HFF-Myc (cell line): Measurements from ENCODE around the gene MAN2A1.
"Not testable (repeated sequence)": the region's sequence is repeated elsewhere in the genome, so short reads cannot be mapped to it uniquely, and the experiment has no call there.

Experiments
- DNase-seq: peaks from one replicate; pipeline ENCODE4 v3.0.0-alpha.2; 2011; ENCODE audit warnings: low read depth; ENCODE audit errors: extremely low read depth
- H3K4me3 ChIP-seq: replicated peaks from 2 replicates; pipeline ENCODE4 v1.5.1; 2011; ENCODE audit warnings: low read depth, mild to moderate bottlenecking, control low read depth, low read length
- TF ChIP-seq, protein P1 (sequence below): IDR thresholded peaks from 2 replicates; pipeline ENCODE4 v1.5.1; 2012; ENCODE audit warnings: mild to moderate bottlenecking, low read depth, low read length, control low read depth; ENCODE audit errors: missing control alignments

The MAN2A1 gene

GRCh38 chr5:109888989-109889388 lies 199.3 kb downstream of the MAN2A1 start:
- TF ChIP-seq, protein P1, sequence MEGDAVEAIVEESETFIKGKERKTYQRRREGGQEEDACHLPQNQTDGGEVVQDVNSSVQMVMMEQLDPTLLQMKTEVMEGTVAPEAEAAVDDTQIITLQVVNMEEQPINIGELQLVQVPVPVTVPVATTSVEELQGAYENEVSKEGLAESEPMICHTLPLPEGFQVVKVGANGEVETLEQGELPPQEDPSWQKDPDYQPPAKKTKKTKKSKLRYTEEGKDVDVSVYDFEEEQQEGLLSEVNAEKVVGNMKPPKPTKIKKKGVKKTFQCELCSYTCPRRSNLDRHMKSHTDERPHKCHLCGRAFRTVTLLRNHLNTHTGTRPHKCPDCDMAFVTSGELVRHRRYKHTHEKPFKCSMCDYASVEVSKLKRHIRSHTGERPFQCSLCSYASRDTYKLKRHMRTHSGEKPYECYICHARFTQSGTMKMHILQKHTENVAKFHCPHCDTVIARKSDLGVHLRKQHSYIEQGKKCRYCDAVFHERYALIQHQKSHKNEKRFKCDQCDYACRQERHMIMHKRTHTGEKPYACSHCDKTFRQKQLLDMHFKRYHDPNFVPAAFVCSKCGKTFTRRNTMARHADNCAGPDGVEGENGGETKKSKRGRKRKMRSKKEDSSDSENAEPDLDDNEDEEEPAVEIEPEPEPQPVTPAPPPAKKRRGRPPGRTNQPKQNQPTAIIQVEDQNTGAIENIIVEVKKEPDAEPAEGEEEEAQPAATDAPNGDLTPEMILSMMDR: no peak
- no peak overlapping the region for H3K4me3 ChIP-seq
- no peak for DNase-seq

- not testable (repeated sequence) for H3K4me3 ChIP-seq, DNase-seq
Observed at GRCh38 chr5:109893271-109893670, 203.5 kb downstream of the MAN2A1 start.

DNA sequence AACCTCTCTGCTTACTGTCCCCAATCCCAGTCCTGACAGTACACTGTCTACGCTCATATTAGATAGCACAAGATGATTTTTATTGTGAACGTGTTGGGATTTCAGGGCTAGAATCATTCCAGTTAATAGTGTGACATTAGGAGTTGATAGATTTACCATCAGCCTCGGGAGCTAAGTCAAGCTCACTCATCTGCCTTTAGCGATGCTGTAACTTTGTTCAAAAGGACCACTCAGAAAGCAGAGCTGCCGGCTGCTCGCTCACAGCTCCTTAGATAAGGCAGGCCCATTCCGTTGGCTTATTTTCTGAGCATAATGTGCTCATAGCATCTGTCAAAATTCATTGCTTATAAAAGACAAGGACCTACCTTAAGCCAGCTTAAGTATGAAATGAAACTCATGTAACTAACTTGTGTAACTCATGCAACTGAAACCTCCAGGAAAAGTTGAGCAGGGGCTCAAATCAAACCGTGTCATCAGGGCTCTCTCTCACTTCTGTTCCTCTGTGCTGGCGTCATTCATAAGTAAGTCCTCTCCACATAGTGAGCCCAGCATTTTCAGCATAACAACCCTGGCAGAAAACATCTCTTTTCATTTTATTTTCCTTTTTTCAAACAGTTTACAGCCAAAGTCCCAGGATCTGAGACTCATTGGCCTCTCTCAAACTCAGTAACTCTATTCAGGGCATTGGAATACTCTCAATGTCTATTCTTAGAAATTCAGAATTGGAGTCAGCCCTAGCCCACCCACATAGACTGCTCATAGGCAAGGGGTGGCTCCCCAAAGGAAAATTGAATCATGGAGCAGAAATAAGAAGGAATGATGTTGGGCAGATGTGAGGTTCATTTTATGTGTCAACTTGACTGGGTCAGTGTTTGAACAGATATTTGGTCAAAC lies 208.8 kb downstream of the MAN2A1 start:
- TF ChIP-seq, protein P1: no peak
- no peak overlapping the region for H3K4me3 ChIP-seq
- no peak for DNase-seq

DNA sequence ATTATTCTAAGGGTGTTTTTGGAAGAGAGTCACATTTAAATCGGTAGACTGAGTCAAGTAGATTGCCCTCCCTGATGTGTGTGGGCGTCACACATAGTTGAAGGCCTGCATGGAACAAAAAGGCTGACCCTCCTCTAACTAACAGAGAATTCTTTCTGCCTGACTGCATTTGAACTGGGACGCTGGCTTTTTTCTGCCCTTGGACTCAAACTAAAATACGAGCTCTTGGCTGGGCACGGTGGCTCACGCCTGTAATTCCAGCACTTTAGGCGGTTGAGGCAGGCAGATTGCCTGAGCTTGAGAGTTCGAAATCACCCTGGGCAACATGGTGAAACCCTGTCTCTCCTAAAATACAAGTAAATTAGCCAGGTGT lies 209.4 kb downstream of the MAN2A1 start:
- TF ChIP-seq, protein P1: no peak

GRCh38 chr5:109900461-109900860 lies 210.7 kb downstream of the MAN2A1 start:
- no peak overlapping the region for H3K4me3 ChIP-seq
- no peak for DNase-seq
- TF ChIP-seq, protein P1: no peak

More for the DNA sequence above, 209.4 kb downstream of the MAN2A1 start:
- no peak overlapping the region for H3K4me3 ChIP-seq
- DNase-seq: no peak

GRCh38 chr5:109900911-109901627 lies 211.3 kb downstream of the MAN2A1 start:
- H3K4me3 ChIP-seq: no peak overlapping the region
- TF ChIP-seq, protein P1: no peak
- DNase-seq: no peak

GRCh38 chr5:109901628-109901981 lies 211.9 kb downstream of the MAN2A1 start:
- H3K4me3 ChIP-seq: no peak overlapping the region
- TF ChIP-seq, protein P1: no peak
- DNase-seq: no peak
